Jurkat, Clone E6-1 (cell line): Measurements from ENCODE around the gene B9D1.

Experiments used
- DNase-seq: peaks from one replicate; pipeline ENCODE4 v3.0.0-alpha.2; 2011; ENCODE audit warnings: low read depth, low spot score
- H3K4me3 ChIP-seq: 2 replicates; pipeline ENCODE4 v1.5.1; 2011; ENCODE audit warnings: mild to moderate bottlenecking, low read length, control low read depth, moderate library complexity

B9D1 gene

GRCh38 chr17:19329839-19330238 lies 32.7 kb downstream of the B9D1 start:
- H3K4me3 ChIP-seq = no peak overlapping the region
- no peak for DNase-seq

DNA sequence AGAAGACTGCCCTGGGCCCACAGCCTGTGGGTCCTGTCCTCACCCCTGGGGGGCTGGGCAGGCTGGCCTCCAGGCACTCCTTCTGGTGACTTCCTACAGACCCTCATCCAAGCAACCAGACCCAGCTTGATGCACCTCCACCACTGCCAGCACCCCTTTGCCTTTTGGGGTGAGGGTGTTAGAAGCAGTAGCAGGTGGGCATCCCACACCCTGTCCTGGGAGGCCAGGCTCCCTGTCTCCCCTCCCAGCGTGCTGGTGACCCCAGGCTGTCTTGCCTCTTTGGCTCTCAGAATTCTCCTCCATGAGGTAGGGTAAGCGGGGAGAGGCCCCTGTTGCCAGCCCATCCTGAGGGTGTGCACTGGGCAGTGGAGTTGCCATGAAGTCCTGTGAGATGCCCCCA lies 33.4 kb downstream of the B9D1 start:
- DNase-seq = no peak
- H3K4me3 ChIP-seq = no peak overlapping the region

DNA sequence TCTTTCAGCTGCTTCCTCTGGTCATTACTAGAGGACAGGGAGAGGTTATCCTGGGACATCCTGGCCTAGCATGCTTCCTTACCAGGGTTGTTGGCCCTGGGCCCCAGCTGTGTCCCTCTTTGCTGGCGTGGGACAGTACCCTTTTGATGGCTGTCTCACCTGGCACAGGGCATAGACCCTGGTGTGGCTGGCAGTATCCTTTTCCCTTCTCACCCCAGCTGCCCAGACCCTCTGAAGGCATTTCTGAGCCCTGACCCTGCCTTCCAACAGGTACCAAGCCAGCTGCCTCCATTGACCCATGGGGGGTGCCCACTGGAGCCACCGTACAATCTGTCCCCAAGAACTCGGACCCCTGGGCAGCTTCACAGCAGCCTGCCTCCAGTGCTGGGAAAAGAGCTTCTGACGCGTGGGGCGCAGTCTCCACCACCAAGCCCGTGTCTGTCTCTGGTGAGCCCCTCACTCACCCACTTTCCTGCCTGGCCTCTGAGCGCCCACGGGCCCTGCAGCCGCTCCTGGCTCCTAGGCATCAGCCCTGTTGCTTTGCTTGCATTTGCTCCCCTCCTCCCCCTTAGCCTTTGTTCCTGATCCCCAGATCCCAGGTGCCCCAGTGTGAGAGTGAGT lies 34.0 kb downstream of the B9D1 start:
- no peak overlapping the region for H3K4me3 ChIP-seq
- DNase-seq = no peak

DNA sequence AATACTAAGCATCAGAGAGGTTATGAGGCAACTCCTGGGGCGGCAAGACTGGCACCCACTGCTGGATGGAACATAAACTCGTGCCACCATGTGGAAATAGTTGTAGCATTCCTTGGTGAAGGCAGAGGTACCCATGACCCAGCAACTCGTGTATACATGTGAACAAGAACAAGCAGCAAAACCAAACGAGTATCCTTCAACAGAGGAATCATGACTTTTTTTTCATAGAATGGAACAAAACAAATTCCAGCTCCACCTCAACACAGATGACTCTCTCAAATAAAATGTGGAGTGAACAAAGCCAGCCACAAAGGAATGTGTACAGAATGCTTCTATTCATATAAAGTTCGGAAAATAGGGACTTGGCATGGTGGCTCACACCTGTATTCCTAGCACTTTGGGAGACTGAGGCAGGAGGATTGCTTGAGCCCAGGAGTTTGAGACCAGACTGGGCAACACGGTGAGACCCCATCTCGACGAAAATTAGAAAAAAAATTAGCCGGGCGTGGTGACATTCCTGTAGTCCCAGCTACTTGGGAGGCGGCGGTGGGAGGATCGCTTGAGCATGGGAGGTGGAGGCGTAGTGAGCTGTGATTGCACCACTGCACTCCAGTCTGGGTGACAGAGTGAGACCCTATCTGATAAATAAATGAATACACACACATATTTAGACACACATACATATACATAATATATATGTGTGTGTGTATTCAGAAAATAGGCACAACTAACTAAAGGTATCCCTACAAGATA lies 35.3 kb downstream of the B9D1 start:
- no peak for DNase-seq
- H3K4me3 ChIP-seq = no peak overlapping the region

DNA sequence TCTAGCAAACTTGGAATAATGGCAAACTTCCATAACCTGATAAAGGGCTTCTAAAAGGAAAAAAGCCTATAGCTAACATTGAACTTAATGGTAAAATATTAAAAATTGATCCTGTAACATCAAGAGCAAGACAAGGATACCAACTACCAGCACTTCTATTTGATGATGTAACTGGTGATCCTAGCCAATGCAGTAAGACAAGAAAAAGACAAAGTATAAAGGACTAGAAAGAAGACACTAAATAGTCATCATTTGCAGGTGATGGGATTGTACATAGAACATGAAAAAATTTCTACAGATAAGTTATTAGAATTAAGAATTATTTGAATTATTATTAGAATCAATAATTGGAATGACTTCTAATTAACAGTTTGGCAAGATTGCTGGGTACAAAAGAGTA lies 37.0 kb downstream of the B9D1 start:
- no peak overlapping the region for H3K4me3 ChIP-seq
- DNase-seq = no peak

DNA sequence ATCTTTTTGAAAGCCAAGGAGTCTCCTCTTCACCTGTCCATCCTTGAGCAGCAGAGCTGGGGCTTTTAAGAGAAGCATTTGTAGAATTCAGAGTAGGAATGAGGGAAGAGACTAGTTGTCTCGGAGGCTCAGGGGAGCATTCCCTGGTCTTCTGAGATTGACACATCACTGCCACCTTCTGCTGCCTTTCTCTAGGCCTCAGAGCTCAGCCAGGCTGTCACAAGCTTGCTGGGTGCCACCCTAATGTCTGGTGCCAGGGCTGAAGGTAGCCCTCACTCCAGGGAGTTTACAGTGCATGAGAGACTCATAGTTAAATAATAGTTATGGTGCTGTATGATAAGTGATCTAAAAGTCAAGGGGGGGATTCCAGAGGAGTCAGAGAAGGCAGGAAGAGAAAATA lies 39.7 kb downstream of the B9D1 start:
- H3K4me3 ChIP-seq = no peak overlapping the region
- no peak for DNase-seq

DNA sequence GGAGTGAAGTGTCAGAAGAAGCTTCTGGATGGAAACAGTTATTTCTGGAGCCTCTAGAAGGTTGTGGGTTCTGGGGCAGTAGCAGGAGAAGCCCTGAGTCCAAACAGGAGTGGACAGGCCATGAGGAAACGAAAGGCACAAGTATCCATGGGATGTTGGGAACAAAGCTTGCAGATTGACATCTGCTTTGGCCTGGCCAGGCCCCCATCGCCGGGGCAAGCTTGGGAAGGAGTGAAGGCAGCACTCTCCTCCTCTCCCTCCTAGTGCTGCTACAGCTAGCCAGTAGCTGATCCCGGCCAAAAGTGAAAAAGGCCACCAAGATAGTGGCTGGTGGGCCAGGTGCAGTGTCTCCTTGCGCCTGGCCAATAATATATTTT lies 40.4 kb downstream of the B9D1 start:
- H3K4me3 ChIP-seq = no peak overlapping the region
- DNase-seq = no peak

GRCh38 chr17:19321481-19322128 lies 40.9 kb downstream of the B9D1 start:
- H3K4me3 ChIP-seq = no peak overlapping the region
- no peak for DNase-seq

GRCh38 chr17:19320876-19321275 lies 41.6 kb downstream of the B9D1 start:
- no peak for DNase-seq
- H3K4me3 ChIP-seq = no peak overlapping the region

- H3K4me3 ChIP-seq = no peak overlapping the region
These were observed 42.6 kb downstream of the B9D1 start for GRCh38 chr17:19319771-19320505.

GRCh38 chr17:19318611-19319010 lies 43.9 kb downstream of the B9D1 start:
- DNase-seq = no peak
- no peak overlapping the region for H3K4me3 ChIP-seq

More at GRCh38 chr17:19319771-19320505, 42.6 kb downstream of the B9D1 start:
- no peak for DNase-seq

GRCh38 chr17:19317359-19318095 lies 45.0 kb downstream of the B9D1 start:
- DNase-seq = no peak
- no peak overlapping the region for H3K4me3 ChIP-seq

DNA sequence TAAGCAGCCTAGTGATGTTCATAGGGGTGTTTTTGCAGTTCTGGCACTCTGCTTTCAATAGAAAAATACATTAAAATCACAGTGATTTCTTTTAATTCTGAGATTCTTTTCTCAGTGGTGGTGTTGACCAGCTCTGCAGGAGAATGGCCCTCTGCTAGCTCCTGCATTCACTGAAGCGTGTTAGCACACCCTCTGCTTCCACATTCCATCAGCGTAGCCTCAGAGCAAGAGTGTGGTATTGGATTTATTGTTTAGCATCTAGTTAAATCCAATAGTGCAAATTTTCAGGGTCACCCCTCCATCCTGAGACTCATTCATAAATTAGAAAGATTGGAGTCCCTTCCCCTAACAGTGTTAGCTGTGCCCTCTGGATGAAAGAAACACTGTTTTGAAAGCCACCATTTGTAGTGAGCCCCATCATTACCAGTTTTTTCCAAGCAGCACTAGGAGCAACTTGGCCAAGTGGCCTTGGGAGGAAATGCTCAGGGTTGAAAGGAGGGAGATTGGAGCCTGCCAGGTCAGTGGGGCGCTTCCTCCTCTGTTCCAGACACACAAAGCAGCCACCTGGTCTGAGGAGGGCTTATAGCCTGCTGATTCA lies 45.7 kb downstream of the B9D1 start:
- H3K4me3 ChIP-seq = no peak overlapping the region
- no peak for DNase-seq

DNA sequence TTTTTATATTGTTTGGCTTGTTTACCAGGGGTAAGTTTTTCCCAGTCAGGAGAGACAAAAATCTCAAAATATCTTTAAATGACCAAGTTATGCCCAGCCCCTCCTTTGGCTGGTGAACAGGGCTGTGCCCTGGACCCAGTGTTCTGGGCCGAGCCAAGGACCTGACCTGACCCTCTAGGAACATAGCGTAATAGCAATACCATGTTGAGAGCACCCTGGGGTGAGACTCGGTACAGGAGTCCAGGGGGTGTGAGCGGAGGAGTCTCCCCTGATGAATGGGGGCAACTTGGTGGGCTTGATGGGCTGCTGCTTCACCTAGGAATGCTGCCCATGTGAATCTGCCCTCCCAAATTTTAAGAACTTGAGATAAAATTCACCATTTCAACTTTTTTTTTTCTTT lies 47.4 kb downstream of the B9D1 start:
- no peak for DNase-seq
- H3K4me3 ChIP-seq = no peak overlapping the region

DNA sequence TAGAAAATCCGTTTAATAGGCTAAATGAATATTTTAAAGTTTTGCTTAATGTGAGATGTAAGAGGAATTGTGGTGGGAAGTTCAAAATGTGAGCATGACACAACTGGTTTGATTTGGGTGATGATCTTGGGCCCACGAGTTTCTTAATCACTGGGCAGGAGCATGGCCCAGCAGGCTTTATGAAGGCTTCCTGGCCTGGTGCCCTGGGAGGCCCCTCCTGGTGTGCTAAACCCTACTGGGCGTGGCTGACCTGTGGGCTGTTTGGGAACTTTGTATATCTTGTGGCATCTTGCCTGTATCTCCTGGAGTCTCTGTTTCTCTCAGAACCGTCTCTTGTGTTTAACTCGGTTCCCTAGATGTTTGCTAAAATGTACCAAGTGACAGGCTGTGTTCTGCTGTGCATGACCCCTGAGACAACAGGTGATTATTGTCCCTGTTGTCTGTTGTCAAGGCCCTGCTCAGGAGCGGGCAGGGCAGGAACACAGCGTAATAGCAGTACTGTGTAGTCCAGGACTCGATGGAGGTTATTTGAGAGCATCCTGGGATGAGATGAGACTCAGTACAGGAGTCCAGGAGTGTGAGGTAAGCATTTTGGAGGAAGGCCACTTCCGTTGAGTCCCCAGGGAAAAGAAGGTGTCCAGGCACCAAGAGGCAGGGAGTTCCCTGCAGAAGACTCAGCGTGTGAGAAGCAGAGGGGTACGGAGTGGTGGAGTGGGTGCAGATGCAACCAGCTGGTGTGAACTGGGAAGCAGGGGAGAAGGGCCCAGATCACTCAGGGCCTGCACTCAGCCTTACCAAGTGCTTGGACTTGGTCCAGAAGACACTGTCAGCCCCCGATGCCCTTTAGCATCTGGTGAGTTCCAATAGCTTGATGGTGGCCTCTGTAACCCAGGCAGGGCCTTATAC lies 48.5 kb downstream of the B9D1 start:
- no peak for DNase-seq
- no peak overlapping the region for H3K4me3 ChIP-seq

- no peak overlapping the region for H3K4me3 ChIP-seq
- no peak for DNase-seq
These were observed 49.3 kb downstream of the B9D1 start for GRCh38 chr17:19313066-19313745.

DNA sequence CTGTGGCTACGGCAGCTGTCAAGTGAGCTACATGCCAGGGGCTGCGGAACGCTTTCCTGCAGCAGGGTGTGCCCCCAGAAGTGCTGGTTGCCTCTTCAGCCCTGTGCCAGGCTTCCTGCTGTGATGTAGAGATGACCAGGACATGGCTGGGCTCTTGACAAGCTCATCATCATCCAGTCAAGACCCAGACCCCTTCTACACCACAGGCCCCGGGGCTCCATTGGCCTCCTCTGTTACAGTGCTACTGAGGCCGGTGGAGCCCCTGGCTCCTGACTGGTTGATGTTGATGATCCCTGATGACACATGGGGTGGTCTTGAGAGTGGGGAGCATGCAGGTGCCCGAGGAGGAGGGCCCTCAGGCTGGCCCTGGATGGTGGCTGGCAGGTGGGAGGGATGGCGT lies 50.1 kb downstream of the B9D1 start:
- no peak for DNase-seq
- H3K4me3 ChIP-seq = no peak overlapping the region
